ENCODE measurements around the gene ZSWIM6.
"Not testable (repeated sequence)": the region's sequence is repeated elsewhere in the genome, so short reads cannot be mapped to it uniquely, and the experiment has no call there.

ZSWIM6 gene

GRCh38 chr5:61409568-61409967 lies 77.5 kb downstream of the ZSWIM6 start:
- no peak for DNase-seq

- no peak for DNase-seq
Measured at GRCh38 chr5:61410811-61411210, 78.8 kb downstream of the ZSWIM6 start.

GRCh38 chr5:61412361-61412760 lies 80.3 kb downstream of the ZSWIM6 start:
- DNase-seq: no peak

- DNase-seq: not testable (repeated sequence)
Measured at GRCh38 chr5:61413205-61413604, 81.1 kb downstream of the ZSWIM6 start.

- no peak for DNase-seq
Measured at GRCh38 chr5:61414806-61415205, 82.7 kb downstream of the ZSWIM6 start.

- no peak for DNase-seq
Measured at GRCh38 chr5:61416010-61416409, 84.0 kb downstream of the ZSWIM6 start.

- DNase-seq: no peak
Measured at GRCh38 chr5:61416420-61416819, 84.4 kb downstream of the ZSWIM6 start.

- no peak for DNase-seq
Measured at GRCh38 chr5:61417340-61417739, 85.3 kb downstream of the ZSWIM6 start.

GRCh38 chr5:61417851-61418250 lies 85.8 kb downstream of the ZSWIM6 start:
- no peak for DNase-seq

GRCh38 chr5:61419106-61419505 lies 87.0 kb downstream of the ZSWIM6 start:
- no peak for DNase-seq

GRCh38 chr5:61420016-61420415 lies 88.0 kb downstream of the ZSWIM6 start:
- no peak for DNase-seq

- DNase-seq: not testable (repeated sequence)
Measured at GRCh38 chr5:61421262-61421661, 89.2 kb downstream of the ZSWIM6 start.

- DNase-seq: no peak
Measured at GRCh38 chr5:61423487-61424145, 91.6 kb downstream of the ZSWIM6 start.

GRCh38 chr5:61425918-61426317 lies 93.9 kb downstream of the ZSWIM6 start:
- DNase-seq: no peak

GRCh38 chr5:61429906-61430305 lies 97.8 kb downstream of the ZSWIM6 start:
- DNase-seq: no peak

GRCh38 chr5:61431923-61432620 lies 100.0 kb downstream of the ZSWIM6 start:
- no peak for DNase-seq

- no peak for DNase-seq
Measured at GRCh38 chr5:61435368-61435767, 103.3 kb downstream of the ZSWIM6 start.

GRCh38 chr5:61438298-61438970 lies 106.4 kb downstream of the ZSWIM6 start:
- no peak for DNase-seq

- DNase-seq: no peak
Measured at GRCh38 chr5:61440086-61440485, 108.0 kb downstream of the ZSWIM6 start.

- no peak for DNase-seq
Measured at GRCh38 chr5:61440596-61440995, 108.5 kb downstream of the ZSWIM6 start.

- no peak for DNase-seq
Measured at GRCh38 chr5:61441742-61442141, 109.7 kb downstream of the ZSWIM6 start.

GRCh38 chr5:61447780-61448495 lies 115.9 kb downstream of the ZSWIM6 start:
- no peak for DNase-seq

GRCh38 chr5:61449804-61450492 lies 117.9 kb downstream of the ZSWIM6 start:
- peak; percentile 19 for DNase-seq
